WI38 (cell line): ENCODE results near the gene HYLS1.
"Not testable (repeated sequence)": the region's sequence is repeated elsewhere in the genome, so short reads cannot be mapped to it uniquely, and the experiment has no call there.

Experiments
- H3K4me3 ChIP-seq: 2 replicates; pipeline ENCODE4 v1.5.1; 2011; ENCODE audit warnings: low read depth, mild to moderate bottlenecking, control low read depth, low read length
- CTCF ChIP-seq: IDR thresholded peaks from 2 replicates; pipeline ENCODE4 v1.5.1; 2012; ENCODE audit warnings: low read depth, mild to moderate bottlenecking, control low read depth, low read length

Gene HYLS1

DNA sequence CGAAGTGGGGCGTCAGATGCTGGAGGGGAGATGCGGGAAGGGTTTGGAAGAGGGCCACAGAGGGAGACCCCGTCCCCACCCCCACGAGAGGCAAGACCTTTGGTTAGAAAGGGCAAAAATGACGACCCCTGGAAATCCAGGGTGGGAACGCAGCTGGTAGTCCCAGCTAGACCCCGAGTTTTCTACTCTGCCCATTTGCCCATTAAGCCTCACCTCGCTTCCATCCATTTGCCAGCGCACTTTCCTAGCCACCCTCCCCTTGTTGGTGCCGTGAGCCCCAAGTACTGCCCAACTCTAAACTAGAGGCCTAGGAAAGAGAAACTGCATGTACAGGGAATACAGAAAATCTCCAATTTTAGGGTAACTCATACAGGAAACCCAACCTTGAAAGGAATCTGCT, 17.2 kb downstream of the HYLS1 start:
- no peak for TF ChIP-seq CTCF
- H3K4me3 ChIP-seq: no peak overlapping the region

DNA sequence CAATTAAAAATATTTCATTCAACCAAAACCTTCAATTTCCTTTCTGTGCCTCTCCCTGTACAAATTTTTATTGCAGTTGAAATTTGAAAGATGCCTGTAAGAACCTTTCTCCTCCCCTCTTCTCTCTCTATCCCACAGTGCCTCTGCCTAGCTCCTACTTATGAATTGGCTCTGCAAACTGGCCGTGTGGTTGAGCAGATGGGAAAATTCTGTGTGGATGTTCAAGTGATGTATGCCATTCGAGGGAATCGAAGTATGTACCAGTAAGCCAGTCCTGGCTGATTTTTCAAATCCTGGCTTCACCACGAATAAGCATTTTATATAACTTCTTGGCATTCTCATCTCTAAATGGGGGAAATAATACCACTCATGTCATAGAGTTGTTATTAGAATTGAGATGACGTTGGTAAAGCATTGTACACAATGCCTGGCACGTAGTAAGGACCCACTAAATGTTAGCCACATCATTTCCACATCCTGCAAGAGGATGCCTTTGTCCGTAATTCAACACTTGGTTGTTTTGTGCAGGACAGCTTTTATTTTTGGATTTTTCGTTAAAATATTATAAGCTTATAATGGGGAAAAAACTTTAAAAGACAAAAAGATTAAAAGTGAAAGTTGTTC, 22.9 kb downstream of the HYLS1 start:
- TF ChIP-seq CTCF: no peak
- H3K4me3 ChIP-seq: no peak overlapping the region

GRCh38 chr11:125914601-125915000, 27.1 kb downstream of the HYLS1 start:
- H3K4me3 ChIP-seq: not testable (repeated sequence)

DNA sequence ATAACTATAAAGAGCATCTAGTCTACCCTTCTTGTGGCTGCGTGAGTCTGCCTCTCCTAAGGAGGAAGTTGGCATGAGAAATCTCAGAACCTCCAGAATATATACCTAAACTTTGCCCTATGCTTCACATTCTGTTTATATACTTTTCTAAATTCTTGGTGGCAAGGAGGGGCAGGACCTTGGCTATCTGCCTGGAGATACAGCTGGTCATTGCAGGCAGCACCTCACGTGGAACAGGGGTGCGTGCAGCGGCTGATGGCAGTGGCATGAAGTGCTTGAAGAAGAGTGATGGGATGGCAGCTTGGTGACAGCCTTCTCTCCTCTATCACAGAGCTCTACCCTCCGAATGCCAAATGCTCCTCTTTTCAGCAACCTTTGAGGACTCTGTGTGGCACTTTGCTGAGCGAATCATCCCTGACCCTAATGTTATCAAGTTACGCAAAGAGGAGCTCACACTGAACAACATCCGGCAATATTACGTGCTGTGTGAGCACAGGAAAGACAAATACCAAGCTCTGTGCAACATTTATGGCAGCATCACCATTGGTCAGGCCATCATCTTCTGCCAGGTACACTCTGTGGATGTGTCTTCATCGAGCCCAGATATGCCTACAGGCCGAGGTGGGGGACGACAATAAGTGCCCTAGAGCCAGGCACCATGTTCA, 29.3 kb downstream of the HYLS1 start:
- no peak for TF ChIP-seq CTCF
- no peak overlapping the region for H3K4me3 ChIP-seq

DNA sequence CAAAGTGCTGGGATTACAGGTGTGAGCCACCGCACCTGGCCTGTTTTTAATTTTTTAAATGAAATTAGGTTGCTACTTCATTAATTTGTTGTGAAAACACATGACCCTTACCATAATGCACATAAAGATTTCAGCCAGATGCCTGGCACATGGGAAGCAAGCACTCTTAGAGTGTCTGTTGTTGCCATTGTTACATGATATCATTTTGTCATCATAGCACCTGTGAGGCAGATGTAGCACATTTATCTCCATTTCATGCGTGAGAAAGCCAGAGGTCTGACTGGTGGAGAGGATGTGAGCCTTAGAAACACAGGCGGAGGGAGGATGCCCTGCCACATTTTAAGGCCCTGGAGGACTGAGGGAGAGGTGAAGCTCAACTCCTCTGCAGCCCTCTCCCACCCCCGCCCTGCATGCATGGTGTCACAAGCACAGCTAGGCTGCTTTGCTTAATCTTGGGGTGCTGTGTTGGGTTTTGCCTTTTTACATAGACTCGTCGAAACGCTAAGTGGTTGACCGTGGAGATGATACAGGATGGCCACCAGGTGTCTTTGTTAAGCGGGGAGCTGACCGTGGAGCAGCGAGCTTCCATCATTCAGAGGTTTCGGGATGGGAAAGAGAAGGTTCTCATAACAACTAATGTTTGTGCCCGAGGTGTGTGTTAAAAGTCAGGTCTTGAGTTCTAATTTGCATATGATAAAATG, 30.8 kb downstream of the HYLS1 start:
- no peak for TF ChIP-seq CTCF
- H3K4me3 ChIP-seq: no peak overlapping the region

DNA sequence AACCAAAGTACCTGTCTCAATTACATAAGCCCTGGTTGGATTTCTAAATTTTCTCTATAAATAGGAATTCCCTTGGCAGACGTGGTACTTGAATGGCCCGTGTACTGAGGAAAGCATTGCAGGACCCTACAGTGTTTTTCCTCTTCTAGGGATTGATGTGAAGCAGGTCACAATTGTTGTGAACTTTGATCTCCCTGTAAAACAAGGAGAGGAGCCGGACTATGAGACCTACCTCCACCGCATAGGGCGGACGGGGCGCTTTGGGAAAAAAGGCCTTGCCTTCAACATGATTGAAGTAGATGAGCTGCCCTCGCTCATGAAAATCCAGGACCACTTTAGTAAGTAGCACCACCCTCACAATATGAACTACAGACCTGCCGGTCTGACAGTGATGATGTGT, 33.6 kb downstream of the HYLS1 start:
- TF ChIP-seq CTCF: no peak
- H3K4me3 ChIP-seq: no peak overlapping the region

DNA sequence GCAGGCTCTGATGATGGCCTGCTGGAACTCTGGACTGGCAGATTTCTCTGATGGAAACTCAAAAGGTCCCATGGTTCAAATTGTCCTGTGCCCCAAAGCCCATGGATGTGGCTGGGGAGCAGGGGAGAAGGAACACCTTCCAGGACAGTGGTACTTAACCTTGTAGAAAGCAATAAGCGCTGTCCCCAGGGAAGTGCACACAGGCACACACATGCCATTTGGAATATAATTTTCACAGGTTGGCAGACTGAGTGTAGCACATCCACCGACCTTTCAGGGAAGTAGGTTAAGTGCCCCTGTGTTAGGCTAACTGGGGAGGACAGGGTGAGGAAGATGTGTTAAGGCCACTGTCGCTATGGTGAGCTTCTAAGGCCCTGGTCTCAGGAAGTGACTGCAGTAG, 34.7 kb downstream of the HYLS1 start:
- no peak for TF ChIP-seq CTCF
- H3K4me3 ChIP-seq: no peak overlapping the region
